Fibroblast of the aortic adventitia (primary cell): ENCODE data around the gene HMCN2. TPM values are rescaled to one million over a fixed set of nuclear protein-coding genes. Genes with fewer than 3 reads are reported as not detected.

Experiments used
- DNase-seq: peaks from one replicate; pipeline ENCODE4 v3.0.0-alpha.2; 2010; ENCODE audit warnings: low read depth
- H3K4me3 ChIP-seq: 2 replicates; pipeline ENCODE4 v1.5.1; 2011; ENCODE audit warnings: low read depth, mild to moderate bottlenecking, control low read depth, low read length, moderate library complexity
- total RNA-seq: library from RNA; depleted of rRNA; stranded (reverse); fragments of >200 nt; gene quantifications from 2 replicates; pipeline ENCODE4 v1.2.3, GENCODE V29; 2012; ENCODE audit warnings: low replicate concordance
- TF ChIP-seq, protein P1 (sequence below): IDR thresholded peaks from 2 replicates; pipeline ENCODE4 v1.5.1; 2011; ENCODE audit warnings: mild to moderate bottlenecking, low read length, control low read depth, inconsistent platforms; ENCODE audit not compliant: insufficient read depth

Gene HMCN2
- total RNA-seq, 1 donor: not detected

GRCh38 chr9:130382636-130383349, 117.2 kb downstream of the HMCN2 start:
- H3K4me3 ChIP-seq: no peak overlapping the region
- TF ChIP-seq, protein P1, sequence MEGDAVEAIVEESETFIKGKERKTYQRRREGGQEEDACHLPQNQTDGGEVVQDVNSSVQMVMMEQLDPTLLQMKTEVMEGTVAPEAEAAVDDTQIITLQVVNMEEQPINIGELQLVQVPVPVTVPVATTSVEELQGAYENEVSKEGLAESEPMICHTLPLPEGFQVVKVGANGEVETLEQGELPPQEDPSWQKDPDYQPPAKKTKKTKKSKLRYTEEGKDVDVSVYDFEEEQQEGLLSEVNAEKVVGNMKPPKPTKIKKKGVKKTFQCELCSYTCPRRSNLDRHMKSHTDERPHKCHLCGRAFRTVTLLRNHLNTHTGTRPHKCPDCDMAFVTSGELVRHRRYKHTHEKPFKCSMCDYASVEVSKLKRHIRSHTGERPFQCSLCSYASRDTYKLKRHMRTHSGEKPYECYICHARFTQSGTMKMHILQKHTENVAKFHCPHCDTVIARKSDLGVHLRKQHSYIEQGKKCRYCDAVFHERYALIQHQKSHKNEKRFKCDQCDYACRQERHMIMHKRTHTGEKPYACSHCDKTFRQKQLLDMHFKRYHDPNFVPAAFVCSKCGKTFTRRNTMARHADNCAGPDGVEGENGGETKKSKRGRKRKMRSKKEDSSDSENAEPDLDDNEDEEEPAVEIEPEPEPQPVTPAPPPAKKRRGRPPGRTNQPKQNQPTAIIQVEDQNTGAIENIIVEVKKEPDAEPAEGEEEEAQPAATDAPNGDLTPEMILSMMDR: no peak
- no peak for DNase-seq

DNA sequence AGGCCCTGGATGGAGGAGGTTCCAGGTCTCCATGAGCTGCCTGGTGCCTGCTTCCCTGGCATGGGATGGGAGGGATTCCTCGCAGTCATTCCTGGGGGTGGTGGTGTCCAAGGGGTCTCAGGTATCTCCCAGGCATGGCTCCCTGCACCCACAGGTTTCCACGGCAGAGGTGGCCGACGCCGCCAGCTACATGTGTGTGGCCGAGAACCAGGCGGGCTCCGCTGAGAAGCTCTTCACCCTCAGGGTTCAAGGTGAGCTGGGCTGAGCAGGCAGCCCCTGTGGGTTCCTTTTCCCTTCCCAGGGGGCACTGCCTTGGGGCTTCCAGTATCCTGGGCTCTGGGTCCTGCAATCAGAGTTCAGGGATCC, 117.8 kb downstream of the HMCN2 start:
- no peak for DNase-seq
- TF ChIP-seq, protein P1: no peak
- H3K4me3 ChIP-seq: no peak overlapping the region

DNA sequence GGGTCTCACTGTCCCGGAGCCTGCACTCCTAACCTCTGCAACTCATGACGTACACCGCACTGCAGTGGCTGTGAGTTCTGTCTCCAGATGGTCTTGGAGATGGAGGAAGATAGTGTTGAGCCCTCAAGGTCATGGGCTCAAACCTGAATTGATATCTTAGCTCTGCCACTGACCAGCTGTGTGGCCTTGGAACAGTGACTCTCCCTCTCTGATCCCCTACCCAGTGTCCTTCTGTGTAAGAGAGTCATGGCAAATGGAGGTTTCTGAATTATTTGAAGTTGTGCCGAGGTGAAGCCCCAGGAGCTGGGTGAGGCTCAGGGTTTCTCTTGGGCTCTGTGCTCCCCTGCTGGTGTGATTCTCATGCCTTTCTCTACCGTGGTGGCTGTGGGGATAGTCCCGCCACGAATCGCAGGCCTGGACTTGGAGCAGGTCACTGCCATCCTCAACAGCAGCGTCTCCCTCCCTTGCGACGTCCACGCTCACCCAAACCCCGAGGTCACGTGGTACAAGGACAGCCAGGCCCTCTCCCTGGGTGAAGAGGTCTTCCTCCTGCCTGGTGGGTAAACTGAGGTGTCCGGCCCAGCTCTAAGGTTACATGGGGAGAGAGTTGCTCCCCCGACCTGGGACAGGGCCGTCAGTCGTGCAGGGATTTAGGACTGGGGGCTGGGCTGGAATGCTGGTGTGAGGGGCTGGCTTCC, 118.6 kb downstream of the HMCN2 start:
- TF ChIP-seq, protein P1: no peak
- DNase-seq: no peak
- H3K4me3 ChIP-seq: no peak overlapping the region

GRCh38 chr9:130385257-130385656, 119.7 kb downstream of the HMCN2 start:
- TF ChIP-seq, protein P1: no peak
- DNase-seq: no peak
- H3K4me3 ChIP-seq: no peak overlapping the region

DNA sequence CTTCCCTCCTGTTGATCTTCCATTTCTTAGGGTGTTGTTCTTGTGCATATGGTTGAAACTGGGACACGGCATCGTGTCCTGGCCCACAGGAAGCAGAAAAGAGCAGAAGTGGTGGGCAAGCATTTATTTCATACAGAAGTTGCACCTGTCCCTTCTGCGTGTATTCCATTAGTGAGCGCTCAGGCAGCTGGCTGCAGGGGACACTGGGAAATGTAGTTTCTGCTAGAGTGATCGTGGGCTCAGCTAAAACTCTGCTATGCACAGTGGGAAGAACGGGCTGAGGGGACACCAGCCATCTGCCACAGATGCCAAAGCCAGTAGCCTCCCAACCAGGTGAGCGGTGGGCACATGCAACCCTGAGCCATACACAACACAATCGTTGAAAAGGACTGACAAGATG, 121.8 kb downstream of the HMCN2 start:
- no peak for DNase-seq
- TF ChIP-seq, protein P1: no peak
- H3K4me3 ChIP-seq: no peak overlapping the region

DNA sequence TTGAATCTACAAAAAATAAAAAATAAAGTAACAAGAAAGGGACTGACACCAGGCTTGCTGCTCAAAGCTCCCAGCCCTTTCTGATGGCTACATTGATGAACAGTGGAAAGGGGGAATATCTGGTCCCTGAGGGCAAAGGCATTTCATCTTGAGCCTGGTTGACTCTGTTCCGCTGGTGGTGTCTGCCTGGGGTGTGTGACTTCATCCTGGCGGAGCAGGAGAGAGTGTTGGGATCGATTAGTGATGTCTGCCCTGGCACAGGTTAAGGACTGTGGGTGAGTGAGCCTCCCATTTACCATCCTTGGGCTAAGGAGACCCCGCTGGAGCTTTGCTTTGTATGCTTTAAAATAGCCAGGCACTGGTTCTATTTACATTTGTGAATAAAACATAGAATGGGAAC, 122.3 kb downstream of the HMCN2 start:
- no peak overlapping the region for H3K4me3 ChIP-seq
- TF ChIP-seq, protein P1: no peak
- no peak for DNase-seq
